TTC549 (cell line): ENCODE measurements around the gene UBASH3B.

Experiments
- FAIRE-seq: peaks from 2 replicates; lab custom pipeline; 2012; peaks lifted over from hg19 to GRCh38; lab: Jason Lieb, UNC

The UBASH3B gene

DNA sequence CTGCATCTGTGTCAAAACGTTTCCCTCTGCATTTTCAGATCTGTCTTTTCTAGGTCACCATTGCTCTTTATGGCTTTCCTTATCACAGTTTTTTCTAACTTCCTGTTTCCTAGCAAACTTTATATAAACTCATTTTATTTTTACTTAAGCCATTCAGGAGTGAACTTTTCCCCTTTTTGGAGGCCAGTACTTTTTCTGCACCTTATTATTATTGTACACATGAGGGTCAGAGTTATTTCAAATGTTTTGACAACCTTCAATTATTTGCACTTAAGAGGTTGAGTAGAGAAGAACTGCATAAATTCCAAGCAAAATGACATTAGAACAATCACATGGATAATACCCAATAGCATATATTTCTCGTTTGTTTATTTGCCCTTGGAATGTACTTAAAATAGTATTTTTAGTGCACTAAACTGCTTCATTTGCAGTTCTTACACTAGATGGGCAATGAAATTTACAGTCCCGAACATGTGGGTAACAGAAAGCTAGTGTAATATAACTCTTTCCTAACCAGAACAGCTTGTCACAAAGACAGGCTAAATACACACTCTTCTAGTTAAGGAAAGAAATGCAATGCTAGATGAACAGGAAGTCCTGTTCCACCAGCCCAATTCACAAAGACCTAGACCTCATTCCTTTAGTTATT is 79.5 kb downstream of the UBASH3B start:
- FAIRE-seq = no peak

DNA sequence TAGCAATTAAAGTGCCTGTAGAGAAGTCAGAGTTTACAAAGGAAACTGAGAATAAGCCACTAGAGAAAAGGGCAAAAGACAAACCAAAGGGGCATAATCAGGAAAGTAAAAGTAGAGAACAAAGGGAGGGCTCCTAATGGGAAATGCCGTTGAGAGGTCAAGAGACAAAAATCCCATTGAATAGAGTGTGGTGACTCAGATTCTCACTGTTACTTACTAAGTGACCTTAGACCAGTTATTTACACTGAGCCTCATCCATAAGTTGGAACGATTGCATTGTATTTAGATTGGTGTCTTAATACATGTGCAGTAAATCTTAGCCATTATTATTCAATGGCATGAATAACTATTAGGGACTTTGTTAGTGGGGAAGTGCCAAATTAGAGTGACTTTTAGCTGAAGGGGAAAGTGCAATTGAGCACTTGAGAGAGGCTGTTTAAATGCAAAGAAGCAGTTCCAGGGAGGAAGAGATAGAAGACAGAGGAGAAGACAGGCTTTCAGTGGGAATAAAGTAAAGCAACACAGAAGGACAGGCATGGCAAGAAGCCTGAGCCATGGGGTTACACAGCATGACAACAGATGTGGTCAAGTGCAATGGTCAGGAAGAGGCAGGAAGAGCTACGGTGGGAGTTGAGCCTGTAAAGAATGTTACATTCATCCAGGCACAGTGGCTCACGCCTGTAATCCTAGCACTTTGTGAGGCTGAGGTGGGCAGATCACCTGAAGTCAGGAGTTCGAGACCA is 82.6 kb downstream of the UBASH3B start:
- no peak for FAIRE-seq

DNA sequence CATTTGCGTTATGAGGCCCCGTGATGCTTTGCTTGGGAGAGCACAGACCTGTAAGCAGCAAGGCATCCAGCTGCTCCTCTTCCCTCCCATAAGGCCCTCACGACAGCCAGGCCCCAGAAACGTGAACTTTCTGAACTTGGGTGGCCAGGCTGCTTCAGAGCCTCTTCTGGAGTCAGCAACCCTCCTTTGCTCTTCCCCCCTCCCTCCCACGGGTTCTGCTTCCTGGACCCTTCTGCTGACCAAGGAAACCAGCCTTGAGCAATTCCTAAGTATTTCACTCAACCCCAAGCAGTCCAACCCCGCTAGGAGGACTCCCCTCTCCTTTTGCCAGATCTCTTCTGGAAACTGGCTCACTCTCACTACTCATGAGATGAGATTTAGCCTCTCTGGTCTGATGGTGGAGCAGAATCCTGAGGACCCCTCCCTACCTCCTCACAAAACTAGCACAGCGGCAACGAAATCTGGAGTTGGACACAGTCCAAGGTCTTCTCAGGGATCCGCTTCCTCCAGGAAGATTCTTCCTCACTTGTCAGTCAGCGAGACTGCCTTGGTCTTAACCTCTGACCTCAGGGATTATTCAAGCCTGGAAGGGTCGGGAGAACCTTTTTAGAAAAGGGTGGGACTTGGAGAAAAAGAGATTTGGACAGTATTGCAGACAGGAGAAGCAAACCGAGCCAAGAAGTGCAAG is 86.2 kb downstream of the UBASH3B start:
- FAIRE-seq = no peak

DNA sequence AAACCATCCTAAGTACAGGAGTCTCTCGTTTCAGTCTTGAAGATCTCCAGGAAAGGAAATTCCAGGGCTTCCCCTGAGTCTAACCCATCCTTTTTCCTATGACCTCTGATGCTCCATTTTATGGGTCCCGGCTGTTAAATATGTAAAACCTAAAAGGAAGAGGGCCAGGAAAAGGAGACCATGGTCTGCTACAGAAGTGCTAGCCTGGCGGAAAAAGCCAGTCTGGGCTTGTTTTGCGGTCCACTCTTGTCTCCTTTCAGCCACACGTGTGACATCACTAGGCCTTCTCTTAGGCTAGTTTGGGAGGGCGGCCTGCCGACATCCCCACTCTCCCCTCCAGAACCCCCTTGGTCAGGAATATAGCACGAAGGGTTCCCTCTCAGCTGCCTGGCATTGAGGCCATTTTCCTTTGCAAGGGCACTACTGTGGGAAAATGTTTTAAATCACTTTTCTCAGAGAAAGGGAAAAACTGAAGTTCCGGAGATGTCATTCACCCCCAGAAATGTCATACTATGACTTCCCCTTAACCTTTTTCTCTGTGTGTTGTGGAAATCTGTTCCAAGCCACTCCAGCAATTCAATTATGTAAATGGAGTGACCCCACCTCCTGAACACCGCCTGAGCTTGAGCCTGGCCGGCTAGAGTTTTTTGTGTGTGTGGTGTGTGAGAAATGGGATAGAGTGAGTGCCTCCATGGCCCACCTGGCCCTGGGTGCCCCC is 86.9 kb downstream of the UBASH3B start:
- FAIRE-seq = no peak

DNA sequence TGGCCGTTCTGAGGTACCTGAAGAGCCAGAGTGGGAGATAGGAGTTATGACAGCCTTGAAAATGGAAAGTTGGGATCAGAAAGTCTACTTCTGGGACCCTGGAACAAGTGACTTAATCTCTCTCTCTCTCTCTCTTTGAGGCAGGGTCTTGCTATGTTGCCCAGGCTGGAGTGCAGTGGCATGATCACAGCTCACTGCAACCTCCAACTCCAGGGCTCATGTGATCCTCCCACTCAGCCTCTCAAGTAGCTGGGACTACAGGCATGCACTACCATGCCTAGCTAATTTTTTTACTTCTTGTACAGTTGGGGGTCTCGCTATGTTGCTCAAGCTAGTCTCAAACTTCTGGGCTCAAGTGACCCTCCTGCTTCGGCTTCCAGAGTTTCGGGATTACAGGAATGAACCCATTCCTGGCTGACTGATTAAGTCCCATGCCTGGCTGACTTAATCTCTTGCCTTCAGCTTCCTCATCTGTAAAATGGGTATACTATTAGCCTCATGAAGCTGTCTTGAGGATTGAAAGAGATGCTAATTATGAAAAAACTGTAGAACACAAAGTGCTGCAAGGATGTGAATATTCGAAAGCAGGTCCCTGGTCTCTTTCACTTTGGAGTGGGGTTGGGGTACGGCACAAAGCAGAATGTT is 87.7 kb downstream of the UBASH3B start:
- no peak for FAIRE-seq

DNA sequence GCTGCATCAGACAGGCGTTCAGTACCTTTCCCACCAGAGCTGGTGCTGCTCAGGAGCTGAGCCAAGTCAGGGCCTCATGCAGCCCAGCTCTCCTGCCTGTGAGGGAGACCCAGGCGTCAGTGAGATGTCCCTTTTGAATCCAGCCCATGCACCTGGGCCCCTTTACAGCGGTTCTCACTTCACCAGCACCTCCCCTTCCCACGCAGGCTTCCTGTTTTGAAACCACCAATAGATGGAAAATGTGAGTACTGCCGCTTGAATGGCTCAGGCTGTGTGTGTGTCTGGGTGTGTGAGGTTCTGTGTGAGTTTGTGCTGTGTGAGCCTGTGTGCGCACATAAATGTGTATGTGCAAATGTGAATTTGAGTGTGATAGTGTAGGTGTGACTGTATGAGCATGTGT is 88.4 kb downstream of the UBASH3B start:
- no peak for FAIRE-seq

DNA sequence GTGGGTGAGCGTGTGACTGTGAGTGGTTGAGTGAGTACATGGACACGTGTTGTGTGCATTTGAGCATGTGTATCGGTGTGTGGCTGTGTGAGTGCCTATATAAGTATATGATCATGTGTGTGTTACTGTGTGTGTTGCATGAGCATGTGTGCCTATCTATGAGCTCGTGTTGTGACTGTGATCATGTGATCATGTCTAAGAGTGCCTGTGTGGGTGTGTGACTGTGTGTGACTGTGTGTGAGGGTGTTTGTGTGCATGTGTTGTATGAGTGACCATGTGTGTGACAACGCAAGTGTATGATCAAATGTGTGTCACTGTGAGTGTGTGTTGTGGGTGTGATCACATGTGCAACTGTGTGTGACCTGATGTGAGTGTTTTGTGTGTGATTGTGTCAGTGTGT is 88.8 kb downstream of the UBASH3B start:
- no peak for FAIRE-seq

DNA sequence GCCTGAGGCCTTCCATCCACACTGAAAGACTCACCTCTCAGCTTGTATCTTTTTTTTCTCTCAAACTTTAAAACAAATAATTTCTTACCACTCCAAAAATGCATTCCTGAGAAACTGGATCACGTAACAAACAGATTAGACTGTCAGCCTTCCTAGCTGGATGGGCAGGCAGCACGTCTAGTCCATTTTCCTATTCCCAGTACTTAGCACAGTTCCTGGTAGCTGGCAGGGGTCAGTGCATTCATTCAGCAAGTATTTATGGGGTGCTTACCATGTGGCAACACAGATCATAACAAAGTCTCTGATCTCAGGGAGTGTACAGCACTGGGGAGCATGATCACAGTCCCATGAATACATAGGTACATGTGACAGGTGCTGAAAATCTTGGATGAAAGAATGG is 89.6 kb downstream of the UBASH3B start:
- no peak for FAIRE-seq

DNA sequence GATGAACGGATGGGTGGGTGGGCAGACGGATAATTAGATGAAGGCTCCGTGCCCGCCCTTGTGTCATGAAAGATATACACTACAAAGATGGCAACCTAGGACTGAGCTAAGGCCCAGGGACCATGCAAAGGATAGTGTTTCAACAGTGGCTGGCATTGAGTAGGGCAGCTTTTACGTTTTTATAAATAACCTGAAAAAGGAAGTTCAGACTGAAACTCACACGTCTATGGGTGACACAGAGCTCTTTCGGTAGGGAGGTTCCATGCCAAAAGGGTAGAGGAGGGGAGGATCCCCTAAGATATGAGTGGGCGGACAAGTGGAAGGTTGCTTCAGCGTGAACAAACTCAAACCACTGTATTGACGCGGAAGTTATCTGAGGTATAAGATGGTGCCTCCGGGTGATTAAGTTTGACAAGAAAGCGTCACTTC is 90.5 kb downstream of the UBASH3B start:
- no peak for FAIRE-seq

DNA sequence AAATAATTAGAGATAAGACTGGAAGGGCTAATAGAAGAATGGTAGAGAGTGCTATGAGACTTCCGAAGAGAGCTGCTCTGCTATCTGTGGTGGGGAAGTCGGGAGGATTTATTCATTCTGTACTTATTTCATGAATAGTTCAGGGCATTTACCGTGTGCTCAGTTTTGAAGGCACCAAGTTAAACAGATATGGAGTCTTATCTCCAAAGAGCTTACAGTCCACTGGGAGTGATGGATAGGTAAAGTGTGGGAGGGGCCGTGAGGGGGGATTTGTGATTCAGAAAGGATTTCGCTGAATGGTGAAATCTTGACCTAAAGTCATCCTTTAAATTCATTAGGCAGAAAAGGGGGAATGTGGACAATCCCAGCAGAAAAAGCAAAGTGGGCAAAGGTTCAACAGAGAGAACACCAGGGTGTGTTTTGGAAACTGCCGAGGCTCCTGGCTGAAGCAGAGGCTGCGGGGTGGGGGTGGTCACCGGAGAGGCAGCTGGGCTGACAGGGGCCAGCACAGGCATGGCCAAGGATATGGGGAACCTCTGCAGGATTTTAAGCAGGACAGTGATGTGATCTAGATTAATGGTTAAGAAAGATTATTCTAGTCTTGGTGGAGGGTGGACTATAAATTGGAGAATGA is 91.2 kb downstream of the UBASH3B start:
- FAIRE-seq = no peak

DNA sequence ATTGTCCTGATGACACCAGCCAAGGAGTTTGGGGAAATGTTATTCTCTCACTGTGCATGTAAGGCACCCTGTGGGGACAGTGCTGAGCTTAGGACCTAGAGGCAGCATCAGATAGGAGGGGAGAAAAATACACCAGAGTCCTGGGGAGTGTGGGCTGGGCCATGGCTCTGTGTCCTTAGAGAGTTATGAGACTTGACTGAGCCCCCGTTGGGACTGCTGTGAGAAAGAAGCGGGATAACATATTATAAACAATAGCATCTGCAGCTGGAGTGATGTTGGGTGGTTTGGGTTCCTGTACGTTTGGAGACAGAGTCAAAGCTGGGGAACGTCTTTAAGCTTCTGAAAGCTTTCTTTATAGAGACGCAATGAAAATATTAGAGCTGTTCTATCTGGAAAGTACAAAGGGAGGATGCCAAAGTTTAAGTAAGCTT is 91.8 kb downstream of the UBASH3B start:
- no peak for FAIRE-seq

DNA sequence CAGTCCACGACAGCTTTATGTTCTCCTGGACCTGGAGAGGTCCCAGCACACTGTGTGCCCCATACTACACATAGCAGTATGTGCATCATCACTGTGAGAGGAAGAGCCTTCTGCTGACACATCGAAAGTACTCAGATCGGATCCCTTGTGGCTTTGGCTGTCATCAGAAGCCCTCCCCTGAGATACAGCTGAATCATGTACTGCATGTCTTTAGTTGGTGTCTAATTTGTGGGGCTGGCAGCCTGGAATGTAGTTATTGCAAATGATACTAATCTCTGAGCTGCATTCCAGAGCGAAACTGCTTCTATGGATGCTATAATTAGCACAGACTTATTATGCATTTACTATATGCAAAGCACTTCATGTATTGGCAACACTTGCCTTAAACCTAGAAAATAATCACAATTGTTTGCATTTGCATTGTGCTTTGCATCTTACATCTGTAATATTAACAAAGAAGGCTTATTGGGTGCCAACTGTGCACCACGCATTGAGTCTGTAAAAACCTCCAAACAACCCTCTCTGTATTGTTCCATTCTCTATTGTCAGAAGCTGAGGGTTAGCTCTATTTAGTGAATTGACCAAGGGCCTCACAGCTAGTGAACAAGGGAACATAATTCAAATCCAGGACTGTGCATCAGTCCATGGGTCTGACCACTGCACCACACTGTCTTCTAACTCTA is 93.6 kb downstream of the UBASH3B start:
- no peak for FAIRE-seq

DNA sequence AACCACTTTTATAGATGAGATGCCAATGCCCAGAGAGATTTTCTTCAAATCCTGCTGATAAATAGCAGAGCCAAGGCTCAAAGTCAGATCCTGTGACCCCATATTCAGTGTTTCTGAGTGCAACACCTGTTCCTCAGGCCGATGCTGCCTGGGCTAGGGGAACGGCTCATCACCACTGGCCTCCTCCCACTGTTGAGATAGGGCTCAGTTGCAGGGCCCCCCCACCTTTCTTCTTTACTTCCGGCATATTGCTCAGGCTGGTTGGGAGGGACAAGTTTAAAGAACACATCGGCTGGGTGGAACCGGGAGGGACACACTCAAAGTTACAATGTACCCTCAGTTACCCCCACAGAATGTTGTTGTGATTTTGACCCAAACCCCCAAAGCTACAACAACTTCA is 94.5 kb downstream of the UBASH3B start:
- no peak for FAIRE-seq

DNA sequence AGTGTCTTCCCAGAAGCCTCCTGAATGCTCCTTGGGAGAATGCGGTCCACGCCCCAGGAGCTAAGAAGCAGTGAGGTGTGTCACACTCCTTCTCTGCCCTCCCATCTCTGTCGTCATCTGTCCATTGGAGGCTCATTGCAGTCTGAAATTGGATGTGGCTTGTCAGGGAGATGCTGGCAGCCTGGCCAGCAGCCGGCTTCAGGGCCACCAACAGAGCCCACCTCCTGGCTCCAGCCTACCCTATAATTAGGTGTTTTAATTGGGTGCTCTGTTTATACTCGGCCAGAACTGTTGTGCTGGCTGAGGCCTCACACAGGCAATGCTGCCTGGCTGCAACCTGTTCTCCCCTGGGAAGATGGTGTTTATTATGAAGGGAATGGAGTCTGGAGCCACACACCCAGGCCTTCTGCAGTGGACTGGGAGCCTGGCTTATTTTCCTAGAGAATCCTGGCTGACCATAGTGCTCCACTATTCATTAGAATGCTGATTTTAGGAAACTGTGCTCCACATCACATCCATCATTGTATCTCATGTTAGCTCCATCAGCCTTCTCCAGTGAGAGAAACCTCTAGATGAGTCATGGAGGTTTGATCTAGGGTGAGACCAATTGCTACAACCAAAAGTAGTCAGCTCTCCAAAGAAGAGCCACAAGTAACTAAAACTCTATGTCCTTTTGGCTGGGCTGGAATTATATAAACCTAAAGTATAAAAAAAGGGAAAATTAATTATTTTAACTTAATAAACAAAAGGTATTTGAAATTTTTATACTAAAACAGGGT is 96.0 kb downstream of the UBASH3B start:
- no peak for FAIRE-seq

DNA sequence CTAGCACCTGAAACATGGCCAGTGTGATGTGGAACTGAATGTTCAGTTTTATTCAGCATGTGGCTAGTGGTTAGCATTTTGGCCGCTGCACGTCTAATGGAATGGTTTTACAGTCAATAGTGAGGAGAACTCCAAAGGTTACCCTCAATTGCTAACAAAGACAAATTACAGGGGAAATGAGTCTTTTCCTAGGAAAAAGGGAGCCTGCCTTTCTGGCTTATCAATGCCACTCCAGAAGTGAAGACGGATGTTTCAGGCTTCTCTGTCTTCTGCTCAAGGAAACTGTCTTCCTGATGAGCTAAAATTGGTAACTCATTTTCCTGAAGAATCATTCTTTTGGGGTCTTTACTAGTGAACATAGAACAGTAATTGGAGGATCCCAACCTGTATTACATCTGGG is 98.5 kb downstream of the UBASH3B start:
- no peak for FAIRE-seq

DNA sequence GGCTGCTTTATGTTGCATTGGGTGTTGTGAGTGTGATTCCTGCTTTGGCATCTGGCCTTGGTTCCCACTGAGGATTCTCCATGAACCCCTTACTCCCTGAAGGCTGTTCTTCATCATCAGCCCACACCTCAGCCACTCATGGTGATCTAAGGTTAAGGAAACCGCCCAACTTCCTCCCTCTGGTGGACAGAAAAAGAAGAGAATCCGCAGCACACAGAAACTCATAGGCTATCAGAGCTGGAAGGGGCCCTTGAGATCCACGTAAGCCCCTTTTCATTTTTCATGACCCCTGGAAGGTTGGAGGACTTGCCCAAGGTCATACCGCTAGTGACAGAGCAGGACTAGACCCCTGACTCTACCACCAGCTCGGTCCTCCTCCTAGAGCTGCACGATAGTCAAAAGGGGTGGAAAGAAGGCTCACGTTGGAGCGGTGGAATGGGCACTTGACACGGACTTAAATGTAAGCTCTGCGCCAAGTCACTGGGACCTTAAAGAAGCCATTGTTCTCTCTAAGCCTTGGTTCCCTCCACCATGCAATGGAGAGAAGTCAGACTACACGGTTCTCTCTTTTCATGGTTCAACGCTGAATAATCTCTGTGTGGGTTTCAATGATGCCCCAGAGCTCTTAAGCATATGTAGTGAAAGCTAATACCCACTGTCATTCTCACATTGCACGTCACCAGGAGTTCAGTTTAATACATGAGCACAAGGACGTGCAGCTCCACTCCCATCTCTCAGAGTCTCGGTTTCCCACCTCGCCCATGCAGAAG is 99.2 kb downstream of the UBASH3B start:
- no peak for FAIRE-seq

DNA sequence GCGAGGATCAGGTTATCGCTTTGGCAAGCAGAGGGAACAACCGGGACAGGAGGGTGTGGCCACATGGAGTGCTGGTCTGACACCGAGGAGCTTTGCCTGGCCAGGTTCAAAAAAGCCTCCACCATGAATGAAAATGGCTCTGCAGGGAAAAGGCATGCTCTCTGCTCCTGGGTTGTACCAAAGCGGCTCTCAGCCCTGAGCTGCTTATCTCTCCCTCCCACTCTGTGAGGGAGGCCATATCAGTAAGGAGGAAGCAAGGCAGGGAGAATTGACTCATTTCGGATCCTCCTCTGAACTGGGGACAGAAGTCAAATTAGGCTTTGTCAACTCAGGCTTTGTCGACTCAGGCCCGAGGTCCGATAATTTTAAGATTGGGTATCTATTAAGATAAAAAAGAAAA is 99.9 kb downstream of the UBASH3B start:
- no peak for FAIRE-seq

DNA sequence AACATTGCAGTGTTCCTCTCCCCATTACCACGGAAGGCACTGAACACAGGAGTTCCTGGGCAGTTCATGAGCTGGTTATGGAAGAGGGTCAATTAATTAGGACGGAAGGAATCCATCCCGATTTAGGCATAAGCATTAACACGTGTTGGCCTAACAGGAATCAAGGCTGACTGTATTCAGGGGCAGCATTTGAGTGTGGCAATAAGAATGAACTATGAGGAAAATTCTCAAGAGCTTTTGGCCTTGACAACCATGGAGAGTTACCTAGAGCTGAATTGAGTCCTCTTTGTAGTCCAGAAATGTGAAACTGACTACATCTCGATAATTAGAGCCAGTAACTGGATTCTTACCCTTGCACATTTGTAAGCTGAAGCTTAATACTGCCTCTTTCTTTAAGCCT is 100.4 kb downstream of the UBASH3B start:
- no peak for FAIRE-seq

DNA sequence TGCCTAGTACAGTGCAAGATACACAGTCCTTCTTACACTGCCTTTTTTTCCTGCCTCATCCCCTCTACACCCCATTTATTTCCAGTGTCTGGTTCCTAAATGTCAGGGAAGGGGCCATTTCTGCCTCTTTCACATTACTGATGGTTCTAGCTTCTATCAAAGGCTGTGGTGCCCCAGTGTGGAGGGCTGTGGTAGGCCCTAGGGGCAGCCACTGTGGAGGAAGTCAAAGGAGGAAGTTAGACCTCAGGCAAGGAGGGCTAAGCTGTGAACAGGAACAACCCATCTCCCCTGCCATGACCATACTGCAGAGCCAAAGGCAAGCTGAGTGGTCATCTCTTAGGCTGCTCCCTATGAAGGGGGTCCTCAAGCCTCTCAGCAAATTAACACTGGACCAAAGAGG is 100.9 kb downstream of the UBASH3B start:
- FAIRE-seq = no peak

DNA sequence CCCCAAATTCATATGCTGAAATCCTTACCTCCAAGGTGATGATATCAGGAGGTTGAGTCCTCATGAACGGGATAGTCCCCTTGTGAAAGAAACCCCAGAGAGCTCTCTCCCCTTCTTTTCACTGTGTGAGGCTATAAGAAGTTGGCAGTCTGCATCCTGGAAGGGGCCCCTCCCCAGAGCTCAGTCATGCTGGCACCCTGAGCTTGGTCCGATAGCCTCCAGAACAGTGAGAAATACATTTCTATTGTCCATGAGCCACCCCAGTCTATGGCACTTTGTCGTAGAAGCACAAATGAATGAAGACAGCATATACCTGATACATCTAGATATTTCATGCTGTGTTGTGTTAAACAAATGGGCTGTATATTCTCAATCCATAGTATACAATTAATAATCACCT is 101.7 kb downstream of the UBASH3B start:
- no peak for FAIRE-seq
